Measurements from ENCODE around the gene INPP5A. TPM values are rescaled to one million over a fixed set of nuclear protein-coding genes. Genes with fewer than 3 reads are reported as not detected.

The INPP5A gene
- total RNA-seq, 1 experiment from 2014 or later, result 44.5 TPM

DNA sequence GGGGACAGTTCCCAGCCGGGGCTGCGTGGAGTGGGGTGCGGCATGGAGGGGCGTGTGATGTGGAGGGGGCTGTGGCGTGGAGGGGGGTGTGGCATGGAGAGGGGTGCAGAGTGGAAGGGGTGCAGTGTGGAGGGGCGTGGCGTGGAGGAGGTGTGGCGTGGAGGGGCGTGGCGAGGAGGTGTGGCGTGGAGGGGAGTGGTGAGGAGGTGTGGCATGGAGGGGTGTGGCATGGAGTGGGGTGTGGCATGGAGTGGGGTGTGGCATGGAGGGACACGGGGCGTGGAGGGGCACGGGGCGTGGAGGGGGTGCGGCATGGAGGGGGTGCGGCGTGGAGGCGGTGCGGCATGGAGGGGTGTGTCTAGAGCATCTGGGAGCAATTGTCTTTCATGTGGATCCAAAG, 214.8 kb downstream of the INPP5A start:
- H3K9me3 ChIP-seq, result no peaks in the 10 kb centered on the region
- Mint-ChIP-seq H3K4me1 (ENCODE audit: low read depth, unreplicated experiment) (no peaks in the 10 kb centered on the region), H3K4me3 (ENCODE audit: unreplicated experiment) (no peak overlapping the region), H3K9me3 (ENCODE audit: unreplicated experiment) (peaks cover 14% of the 10 kb centered on the region), H3K27me3 (ENCODE audit: insufficient read depth, unreplicated experiment) (no peaks in the 10 kb centered on the region), H3K36me3 (ENCODE audit: insufficient read depth, unreplicated experiment) (peaks cover 14% of the 10 kb centered on the region), H3K27ac (ENCODE audit: unreplicated experiment) (no peak overlapping the region)
- POLR2A ChIA-PET, result no interaction called here
- TF ChIP-seq, protein P1, sequence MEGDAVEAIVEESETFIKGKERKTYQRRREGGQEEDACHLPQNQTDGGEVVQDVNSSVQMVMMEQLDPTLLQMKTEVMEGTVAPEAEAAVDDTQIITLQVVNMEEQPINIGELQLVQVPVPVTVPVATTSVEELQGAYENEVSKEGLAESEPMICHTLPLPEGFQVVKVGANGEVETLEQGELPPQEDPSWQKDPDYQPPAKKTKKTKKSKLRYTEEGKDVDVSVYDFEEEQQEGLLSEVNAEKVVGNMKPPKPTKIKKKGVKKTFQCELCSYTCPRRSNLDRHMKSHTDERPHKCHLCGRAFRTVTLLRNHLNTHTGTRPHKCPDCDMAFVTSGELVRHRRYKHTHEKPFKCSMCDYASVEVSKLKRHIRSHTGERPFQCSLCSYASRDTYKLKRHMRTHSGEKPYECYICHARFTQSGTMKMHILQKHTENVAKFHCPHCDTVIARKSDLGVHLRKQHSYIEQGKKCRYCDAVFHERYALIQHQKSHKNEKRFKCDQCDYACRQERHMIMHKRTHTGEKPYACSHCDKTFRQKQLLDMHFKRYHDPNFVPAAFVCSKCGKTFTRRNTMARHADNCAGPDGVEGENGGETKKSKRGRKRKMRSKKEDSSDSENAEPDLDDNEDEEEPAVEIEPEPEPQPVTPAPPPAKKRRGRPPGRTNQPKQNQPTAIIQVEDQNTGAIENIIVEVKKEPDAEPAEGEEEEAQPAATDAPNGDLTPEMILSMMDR (IDR thresholded peaks at IDR 0.05; ENCODE audit: insufficient read depth in 1 of 2, low read depth in 1 of 2, low read length in 1 of 2, severe bottlenecking in 1 of 2, unreplicated experiment in 1 of 2), result no peak
- intact Hi-C loops (cut with micrococcal nuclease; ENCODE audit: unreplicated experiment), result no loop called here
- H3K4me1 ChIP-seq, result no peaks in the 10 kb centered on the region
- peaks cover 2% of the 10 kb centered on the region; the same call in 1 of the 2 replicates for H3K36me3 ChIP-seq (ENCODE audit: control insufficient read depth, insufficient read depth, low read length)
- BruUV-seq (replicated peaks), result no TSS peak
- no peak overlapping the region for H3K4me3 ChIP-seq (ENCODE audit: low read depth, low read length)
- no peaks in the 10 kb centered on the region for H3K27me3 ChIP-seq (replicated peaks; ENCODE audit: control insufficient read depth, insufficient read depth, low read length)
- CTCF ChIA-PET, result no interaction called here
- DNase-seq, result no peak

DNA sequence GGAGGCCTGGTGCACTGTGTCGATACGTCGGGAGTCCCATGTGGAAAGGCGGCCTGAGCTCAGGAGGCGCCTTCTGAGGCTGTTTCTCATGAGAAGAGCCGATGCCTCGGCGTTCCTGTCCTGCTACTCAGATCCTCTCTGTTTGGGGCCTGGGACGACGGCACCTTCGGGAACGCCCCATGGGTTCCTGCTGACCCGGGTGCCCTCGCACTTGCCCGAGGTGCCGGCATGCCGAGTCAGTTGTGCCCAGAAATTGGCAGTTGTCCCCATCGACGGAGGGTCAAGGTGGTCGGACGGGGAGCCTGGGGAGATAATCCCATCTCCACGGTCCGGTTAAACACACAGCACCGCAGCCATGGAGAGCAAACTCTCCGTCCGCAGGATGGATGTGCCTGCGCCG, 215.4 kb downstream of the INPP5A start:
- no peak overlapping the region for H3K27ac Mint-ChIP-seq (ENCODE audit: unreplicated experiment)
- H3K9me3 Mint-ChIP-seq (ENCODE audit: unreplicated experiment), result peaks cover 14% of the 10 kb centered on the region
- CTCF ChIA-PET, result no interaction called here
- Histone ChIP-seq H3K4me1 (no peaks in the 10 kb centered on the region), H3K4me3 (ENCODE audit: low read depth, low read length) (no peak overlapping the region), H3K27me3 (replicated peaks; ENCODE audit: control insufficient read depth, insufficient read depth, low read length) (no peaks in the 10 kb centered on the region), H3K9me3 (no peaks in the 10 kb centered on the region), H3K36me3 (ENCODE audit: control insufficient read depth, insufficient read depth, low read length) (peaks cover 2% of the 10 kb centered on the region; the same call in 1 of the 2 replicates)
- DNase-seq, result no peak
- peaks cover 14% of the 10 kb centered on the region for H3K36me3 Mint-ChIP-seq (ENCODE audit: insufficient read depth, unreplicated experiment)
- H3K4me3 Mint-ChIP-seq (ENCODE audit: unreplicated experiment), result no peak overlapping the region
- intact Hi-C loops (cut with micrococcal nuclease; ENCODE audit: unreplicated experiment), result no loop called here
- no TSS peak for BruUV-seq (replicated peaks)
- TF ChIP-seq, protein P1 (IDR thresholded peaks at IDR 0.05; ENCODE audit: insufficient read depth in 1 of 2, low read depth in 1 of 2, low read length in 1 of 2, severe bottlenecking in 1 of 2, unreplicated experiment in 1 of 2), result no peak
- no peaks in the 10 kb centered on the region for H3K4me1 Mint-ChIP-seq (ENCODE audit: low read depth, unreplicated experiment)
- POLR2A ChIA-PET, result no interaction called here
- no peaks in the 10 kb centered on the region for H3K27me3 Mint-ChIP-seq (ENCODE audit: insufficient read depth, unreplicated experiment)

DNA sequence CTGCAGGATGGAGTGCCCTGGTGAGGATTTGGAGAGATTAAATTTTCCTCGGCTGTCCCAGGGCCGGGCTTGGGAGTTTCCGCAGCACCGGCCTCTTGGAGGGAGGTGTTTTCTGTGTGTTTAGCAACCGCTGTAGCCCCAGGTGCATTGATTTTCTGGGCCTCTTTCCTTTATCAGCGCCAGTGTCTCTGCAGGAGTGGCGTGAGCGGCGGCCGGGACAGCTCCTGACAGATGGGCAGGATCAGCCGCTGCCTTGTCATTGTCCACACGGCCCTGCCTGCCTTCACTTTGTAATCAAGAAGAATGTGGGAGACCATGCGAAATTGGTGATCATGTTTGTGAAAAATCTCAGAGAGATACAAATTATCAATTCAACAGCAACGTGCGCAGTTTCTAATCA, 216.0 kb downstream of the INPP5A start:
- Histone ChIP-seq H3K36me3 (ENCODE audit: control insufficient read depth, insufficient read depth, low read length) (peaks cover 2% of the 10 kb centered on the region; the same call in 1 of the 2 replicates), H3K4me1 (no peaks in the 10 kb centered on the region), H3K27me3 (replicated peaks; ENCODE audit: control insufficient read depth, insufficient read depth, low read length) (no peaks in the 10 kb centered on the region), H3K4me3 (ENCODE audit: low read depth, low read length) (no peak overlapping the region), H3K9me3 (no peaks in the 10 kb centered on the region)
- peaks cover 14% of the 10 kb centered on the region for H3K9me3 Mint-ChIP-seq (ENCODE audit: unreplicated experiment)
- H3K36me3 Mint-ChIP-seq (ENCODE audit: insufficient read depth, unreplicated experiment), result peaks cover 14% of the 10 kb centered on the region
- no peaks in the 10 kb centered on the region for H3K27me3 Mint-ChIP-seq (ENCODE audit: insufficient read depth, unreplicated experiment)
- H3K4me1 Mint-ChIP-seq (ENCODE audit: low read depth, unreplicated experiment), result no peaks in the 10 kb centered on the region
- ChIA-PET CTCF (no interaction called here), POLR2A (no interaction called here)
- no peak for DNase-seq
- H3K27ac Mint-ChIP-seq (ENCODE audit: unreplicated experiment), result no peak overlapping the region
- no TSS peak for BruUV-seq (replicated peaks)
- TF ChIP-seq, protein P1 (IDR thresholded peaks at IDR 0.05; ENCODE audit: insufficient read depth in 1 of 2, low read depth in 1 of 2, low read length in 1 of 2, severe bottlenecking in 1 of 2, unreplicated experiment in 1 of 2), result no peak
- no peak overlapping the region for H3K4me3 Mint-ChIP-seq (ENCODE audit: unreplicated experiment)
- intact Hi-C loops (cut with micrococcal nuclease; ENCODE audit: unreplicated experiment), result no loop called here
